Left kidney (tissue), 2 donors: ENCODE results near the gene MYO1C. TPM values are rescaled to one million over a fixed set of nuclear protein-coding genes. Genes with fewer than 3 reads are reported as not detected.
"Not testable (repeated sequence)": the region's sequence is repeated elsewhere in the genome, so short reads cannot be mapped to it uniquely, and the experiment has no call there.

ENCODE experiments used
- DNase-seq: peaks from one replicate; pipeline ENCODE4 v3.0.0-alpha.2; 2013
- polyA plus RNA-seq: library from polyadenylated mRNA; unstranded; fragments of 120-200 nt; gene quantifications from one replicate; pipeline ENCODE4 v1.2.1, GENCODE V29; 2013; ENCODE audit not compliant: insufficient read length

MYO1C gene
- polyA plus RNA-seq, 1 donor, result 61.1 TPM

DNA sequence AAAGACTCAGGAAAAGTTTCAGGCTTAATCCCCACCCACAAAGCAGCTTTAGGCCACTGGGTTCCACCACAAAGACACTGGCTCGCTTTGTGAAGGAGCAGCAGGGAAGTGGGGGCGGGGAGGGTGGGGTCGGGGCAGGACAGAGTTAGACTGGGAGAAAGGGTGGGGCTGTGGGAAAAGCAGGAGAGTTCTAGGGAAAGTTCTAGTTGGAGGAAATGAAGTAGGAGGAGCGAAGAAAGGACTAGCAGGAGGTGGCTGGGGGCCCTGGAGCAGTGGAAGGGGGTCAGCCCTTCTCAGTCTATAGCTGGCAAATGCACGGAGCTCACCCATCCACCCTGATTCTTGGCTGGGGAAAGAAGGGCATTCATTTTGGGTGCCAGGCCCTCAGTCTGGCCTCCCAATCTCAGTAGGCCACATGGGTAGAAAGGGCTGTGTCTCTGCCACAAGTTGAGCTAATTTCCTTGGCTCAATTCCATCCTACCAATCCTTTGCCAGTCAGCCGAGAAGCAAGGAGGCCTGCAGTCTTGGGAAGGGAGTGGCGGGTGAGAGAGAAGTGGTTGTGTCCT, 19.4 kb upstream of the MYO1C start:
- no peak for DNase-seq

DNA sequence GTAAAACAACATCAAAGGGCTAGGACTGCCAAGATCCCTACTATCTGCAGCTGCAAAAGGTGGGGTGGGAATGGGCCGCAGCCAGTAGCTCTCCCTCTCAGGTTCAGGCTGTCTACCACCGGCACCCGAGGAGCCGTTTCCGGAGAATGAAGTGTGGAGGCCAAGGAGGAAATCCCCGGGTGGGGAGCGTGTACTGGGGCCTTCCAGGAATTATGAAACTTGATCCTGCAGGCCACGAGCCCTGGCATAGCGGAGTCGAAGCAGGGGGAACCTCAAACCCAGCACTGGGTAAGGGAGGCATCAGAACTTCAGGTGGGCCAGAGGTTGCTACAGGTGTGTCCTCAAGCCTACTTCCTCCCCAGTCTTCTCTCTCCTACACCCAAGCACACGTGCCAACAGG, 18.8 kb upstream of the MYO1C start:
- no peak for DNase-seq

DNA sequence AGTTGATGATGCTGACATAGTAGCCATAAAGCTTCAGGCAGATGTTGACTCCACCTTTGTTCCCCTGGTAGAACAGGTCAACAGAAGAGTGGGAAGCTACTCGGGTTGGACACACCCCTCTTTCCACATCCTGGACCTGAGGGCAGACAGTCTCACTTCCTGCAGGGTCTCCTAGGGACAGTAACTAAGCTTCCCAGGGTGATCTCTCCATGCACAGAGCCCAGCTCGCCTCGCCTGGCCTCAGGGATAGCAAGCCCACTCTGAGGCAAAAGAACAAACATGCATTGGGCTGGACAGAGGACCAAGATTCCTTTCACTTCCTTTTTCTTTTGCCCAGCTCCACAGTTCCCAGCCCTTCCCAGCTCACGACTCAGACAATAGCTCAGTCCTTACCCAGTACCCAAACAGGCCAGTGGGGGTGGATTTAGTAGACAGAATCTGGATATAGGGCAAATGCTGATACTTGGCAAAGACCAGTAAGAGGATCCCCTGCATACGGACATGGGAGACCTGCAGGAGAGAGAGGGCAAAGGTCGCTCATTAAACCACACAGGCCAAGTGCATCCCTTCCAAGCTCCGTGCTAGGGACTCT, 16.9 kb upstream of the MYO1C start:
- DNase-seq, result no peak

DNA sequence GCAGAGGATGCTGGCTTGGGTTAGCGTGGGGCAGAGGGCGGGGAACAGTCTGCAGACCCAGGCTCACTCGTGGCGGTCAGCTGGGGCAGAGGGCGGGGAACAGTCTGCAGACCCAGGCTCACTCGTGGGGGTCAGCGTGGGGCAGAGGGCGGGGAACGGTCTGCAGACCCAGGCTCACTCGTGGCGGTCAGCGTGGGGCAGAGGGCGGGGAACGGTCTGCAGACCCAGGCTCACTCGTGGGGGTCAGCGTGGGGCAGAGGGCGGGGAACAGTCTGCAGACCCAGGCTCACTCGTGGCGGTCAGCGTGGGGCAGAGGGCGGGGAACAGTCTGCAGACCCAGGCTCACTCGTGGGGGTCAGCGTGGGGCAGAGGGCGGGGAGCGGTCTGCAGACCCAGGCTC, 16.2 kb upstream of the MYO1C start:
- not testable (repeated sequence) for DNase-seq

DNA sequence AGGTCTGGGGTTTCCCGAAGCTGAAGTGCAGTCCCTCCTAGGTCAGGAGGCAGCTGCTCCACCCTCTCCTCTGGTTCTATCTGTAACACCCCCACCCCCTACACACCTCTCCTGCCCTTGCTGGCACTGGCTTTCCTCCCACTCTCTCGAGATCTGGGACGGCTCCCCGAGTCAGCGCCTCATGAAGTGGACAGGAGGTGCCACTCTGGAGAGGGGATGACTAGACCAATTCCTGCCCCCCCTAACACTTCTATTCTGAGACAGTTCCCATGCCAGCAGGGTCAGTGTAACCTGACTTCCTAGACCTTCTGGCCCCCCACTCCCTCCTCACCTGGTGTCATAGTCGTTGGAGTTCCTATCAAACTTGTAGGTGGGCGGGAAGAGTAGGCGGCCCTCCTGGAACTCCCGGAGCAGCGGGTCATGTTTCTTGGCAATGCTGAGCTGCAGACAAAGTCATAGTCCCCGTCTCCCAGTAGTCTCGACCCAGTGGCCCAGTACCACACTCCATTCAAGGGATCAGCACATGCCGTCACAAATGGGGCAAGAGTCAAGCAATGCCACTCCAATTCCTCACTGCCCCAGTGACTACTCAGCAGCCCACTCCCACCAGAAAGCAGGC, 14.3 kb upstream of the MYO1C start:
- DNase-seq, result no peak

DNA sequence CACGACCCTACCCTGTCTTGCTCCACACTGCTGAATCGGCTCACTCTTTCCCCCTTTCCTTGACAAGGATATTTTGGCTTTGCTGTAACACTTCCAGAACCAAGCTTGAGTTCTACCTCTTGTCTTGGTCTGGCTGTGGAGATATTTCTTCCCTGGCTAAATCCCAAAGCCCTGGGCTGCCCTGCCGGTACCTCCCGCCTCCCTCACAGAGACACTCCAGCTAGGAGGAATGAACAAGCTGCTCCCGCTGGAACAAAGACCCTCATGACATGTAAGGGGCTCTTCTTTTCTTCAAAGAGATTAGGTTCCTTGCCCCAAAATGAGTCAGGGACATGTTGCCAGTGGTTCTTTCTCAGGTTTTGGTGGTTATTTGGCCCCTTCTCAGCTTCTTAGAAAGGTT, 13.1 kb upstream of the MYO1C start:
- DNase-seq, result no peak

DNA sequence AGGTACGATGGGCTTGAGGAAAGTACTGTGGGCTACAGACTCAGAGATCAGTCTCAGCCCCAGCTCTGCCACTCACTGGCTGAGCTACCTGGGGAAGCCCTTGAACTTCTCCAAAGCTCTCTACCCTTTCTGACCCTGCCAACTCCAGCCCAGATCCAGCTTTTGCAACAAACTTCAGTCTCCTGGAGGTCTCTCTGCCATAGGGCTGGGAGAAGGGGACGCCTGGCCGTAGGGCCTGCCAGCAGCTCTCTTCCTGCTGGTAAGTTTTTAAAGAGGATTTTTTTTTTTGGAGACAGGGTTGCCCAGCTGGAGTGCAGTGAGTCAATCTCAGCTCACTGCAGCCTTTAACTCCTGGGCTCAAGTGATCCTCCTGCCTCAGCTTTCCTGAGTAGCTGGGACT, 12.4 kb upstream of the MYO1C start:
- DNase-seq, result no peak

DNA sequence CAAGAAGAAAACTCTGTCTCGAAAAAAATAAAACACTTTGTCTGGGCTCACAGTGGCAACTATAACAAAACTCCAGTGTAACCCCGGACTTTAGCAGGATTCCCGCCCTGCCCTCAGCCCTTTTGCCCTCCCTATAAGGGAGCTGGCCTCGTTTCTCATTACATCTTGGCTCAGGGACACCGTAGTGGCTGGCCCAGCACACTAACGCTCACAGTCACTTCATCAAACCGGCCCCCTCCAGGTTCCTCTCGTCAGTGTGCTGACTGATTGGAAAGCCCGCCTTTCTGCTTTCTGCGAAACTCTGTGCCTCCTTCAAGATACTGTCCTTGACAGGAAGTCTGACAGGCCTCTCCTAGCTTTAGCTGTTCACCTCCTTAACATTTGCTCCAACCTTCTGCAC, 11.2 kb upstream of the MYO1C start:
- no peak for DNase-seq

DNA sequence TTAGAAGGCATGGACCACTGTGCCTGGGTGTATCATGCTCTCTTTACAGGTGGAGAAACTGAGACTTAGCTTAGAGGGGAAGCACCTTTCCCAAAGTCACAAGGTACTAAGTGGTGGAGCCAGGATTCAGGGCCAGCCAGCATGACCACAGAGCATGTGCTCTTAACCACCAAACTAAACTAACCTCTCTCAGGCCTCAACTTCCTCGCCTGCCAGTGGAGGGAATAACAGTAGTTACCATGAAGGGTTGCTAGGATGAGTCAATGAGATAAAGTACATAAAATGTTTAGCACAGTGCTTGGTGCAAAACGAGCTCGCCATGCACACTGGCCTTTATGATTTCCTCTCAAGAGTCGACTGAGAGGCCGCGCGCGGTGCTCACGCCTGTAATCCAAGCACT, 6.4 kb upstream of the MYO1C start:
- no peak for DNase-seq

DNA sequence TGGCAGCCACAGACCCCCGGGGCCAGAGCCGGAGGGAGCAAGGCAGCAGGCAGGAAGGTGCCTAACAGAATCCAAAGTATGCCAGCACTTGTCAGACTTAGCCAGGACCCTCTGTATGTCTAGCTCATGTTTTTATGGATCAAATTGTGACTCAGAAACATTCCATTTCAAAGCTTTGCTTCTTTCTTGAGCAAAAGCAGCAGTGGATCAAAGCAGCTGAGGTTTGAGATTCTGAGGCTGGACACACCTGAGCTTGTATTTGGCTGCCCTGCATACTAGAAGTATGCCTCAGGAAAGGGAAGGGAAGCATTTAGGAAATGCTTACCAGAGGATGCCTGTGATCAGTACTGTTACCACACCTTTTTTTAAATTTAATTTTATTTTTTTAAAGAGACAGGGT, 5.7 kb upstream of the MYO1C start:
- DNase-seq, result no peak

DNA sequence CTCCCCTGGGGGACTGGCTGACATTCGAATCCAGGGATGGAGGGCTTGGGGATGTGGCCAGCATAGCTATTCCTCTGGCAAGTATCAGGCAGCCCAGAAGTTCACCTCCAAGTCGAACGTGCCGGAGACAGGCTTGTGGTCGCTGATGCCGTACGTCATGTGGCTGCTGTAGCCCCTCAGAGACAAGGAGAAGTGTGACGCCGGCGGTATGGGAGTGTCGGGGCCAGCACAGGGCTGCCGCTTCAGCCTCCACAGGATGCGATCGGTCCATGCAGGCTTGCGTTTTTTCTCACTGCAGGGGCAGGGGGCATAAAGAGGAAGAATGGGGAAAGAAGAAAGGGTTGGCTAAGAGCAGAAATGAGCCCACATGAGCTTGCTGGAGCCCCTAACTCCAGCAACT, 5.3 kb upstream of the MYO1C start:
- DNase-seq, result no peak

DNA sequence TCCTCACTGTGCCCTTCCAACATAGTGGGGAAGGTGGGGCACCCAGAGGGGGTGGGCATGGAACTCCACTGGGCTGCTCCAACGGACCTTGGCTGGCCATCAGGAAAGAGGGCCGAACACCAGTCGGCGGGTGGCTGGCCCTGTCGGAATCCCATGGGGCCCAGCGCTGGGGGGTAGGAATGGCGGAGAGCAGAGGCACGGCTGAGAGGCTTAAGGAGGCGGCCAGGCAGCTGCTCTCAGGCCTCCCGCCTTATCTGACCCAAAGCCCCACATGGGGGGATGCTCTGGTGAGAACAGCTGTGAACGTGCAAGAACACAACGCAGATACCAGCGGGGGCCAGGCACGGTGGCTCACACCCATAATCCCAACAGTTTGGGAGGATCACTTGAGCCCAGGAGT, 4.4 kb upstream of the MYO1C start:
- DNase-seq, result no peak

DNA sequence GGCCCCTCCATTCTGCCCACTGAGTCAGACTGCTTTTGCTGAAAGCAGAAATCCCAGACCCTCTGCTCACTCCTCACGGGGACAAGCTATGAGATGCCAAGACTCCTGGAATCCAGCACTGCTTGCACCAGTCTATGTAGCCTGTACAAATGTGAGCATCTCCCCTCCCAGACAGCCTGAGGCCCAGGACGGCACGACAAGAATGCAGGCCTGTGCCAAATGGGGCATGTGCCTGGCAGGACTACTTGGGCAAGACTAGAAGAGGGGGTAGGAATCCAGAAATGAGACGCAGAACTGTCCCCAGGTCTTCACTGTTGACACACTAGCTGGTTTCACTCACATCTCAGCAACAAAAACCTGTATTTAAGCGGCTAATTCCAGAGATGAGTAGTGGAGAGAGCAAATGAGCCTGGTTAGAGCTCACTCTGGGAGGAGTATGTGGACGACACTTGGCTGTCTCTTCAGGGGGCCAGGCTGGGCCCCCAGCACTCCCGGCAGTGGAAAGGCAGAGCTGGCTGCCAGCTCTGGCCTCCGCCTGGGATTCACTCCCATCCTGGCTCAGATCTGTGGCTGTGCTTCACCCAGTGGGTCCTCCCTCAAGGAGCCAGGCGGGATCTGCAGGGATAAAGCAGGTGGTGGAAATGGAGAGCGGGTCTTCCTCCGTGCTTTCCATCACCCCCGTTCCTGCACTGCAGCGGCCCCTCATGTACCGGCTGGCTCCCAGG, 2.9 kb upstream of the MYO1C start:
- no peak for DNase-seq

DNA sequence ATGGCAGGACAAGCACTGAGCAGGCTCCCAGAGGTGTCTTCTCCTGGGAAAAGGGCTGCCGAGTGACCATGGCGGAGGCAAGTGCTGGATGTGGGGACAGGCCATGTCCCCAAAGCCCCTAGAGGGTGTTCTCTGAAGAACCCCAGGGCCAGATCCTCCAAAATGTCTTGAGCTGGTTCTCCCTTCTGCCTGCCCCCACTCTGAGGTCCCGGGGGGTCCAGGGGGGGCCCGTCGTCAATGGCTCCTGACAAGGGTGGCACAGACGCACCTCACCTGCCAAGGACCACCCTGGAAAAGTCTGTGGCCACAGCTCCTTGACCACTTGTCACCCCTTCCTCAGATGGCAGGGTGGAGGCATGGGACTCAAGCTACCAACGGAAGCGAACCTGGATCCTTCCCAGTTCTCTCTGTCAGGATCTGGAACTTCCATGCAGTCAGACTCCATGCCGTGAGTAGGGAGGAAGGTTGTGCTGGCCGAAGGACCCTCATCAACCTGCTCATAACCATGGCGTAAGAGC, 2.3 kb upstream of the MYO1C start:
- no peak for DNase-seq

DNA sequence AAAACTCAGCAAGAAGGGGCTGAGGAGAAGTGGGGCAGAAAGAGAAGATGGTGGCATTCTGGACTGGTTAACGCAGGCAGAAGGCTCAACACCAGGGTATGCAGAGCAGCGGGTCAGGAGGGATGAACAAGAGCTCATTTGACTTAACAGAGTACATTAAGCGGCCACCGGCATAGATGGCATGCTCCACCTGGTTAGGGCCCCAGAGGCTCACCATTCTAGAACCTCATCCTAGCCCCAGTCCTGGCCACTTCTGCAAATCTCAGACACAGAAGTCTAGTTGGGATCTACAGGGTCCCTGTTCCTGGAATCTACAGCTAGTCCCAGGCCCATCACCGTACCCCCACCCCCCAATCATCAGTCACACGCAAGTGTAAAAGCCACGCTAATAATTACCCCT, 1.7 kb upstream of the MYO1C start:
- no peak for DNase-seq

DNA sequence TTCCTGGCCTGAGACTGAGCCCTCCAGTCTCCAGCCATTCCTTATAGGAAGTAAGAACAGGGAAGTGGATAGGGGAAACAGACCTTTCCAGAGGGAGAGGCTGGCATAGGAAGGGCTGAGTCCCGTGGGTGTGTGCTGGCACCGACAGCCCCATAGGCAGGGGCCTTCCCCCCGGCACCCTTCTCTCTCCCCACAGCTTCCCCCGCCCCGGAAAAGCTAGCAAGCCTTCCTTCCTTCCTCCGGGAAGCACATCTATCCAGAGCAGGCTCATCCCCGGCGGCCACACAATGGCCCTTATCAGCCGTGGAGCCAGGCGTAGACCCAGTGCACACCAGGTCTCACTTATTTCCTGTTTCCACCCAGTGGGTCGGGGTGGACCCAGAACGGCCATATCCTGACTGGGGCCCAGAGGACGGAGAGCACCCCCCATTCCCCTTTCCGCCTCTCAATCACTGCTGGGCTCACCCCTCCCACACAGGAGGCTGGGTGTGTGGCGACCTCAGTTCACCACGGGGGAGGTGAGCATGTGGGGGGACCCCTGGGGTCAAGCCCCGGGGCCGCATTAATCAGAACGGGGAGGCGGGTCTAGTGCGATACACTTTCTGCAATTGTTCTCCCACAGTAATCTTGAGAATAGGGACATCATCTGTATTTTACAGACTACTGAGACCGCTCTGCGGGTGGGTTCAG, 950 bp upstream of the MYO1C start:
- no peak for DNase-seq

DNA sequence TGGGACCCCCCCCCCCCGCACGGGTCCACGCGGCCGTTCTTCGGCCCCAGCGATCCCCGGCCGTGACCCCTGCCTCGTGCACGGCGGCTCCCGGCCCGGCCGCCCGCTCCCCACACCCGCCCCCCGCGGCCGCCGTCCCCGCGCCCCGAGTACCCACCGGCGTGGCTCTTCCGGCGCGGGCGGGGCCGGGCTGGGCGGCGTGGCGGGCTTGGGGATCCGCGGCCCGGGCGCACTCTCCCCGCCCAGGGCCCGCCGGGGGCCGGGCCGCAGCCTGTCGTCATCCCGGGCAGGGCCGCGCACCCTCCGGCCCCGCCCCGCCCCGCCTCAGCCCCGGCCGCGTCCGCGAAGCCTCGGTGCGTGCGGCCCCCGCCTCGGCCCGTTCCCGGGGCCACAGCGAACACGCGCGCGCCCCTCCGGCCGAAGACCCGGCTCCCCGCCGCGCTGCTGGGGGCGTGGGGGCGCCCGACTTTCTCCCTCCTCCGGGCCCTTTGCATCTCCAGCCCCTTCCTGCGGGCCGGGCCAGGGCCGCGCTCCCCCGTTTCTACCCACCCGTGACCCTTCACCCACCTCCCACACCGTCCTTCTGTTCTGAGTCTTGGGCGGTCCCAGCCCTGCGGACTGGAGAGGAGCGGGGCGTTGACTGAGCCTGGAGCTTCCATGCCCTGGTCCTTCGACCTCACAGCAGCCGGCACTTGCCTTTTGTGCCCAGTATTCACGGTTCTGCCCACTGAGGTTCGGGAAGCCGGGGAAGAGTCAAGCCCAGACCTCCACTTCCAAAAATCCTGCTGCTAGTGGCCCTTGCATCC, 840 bp downstream of the MYO1C start:
- no peak for DNase-seq

DNA sequence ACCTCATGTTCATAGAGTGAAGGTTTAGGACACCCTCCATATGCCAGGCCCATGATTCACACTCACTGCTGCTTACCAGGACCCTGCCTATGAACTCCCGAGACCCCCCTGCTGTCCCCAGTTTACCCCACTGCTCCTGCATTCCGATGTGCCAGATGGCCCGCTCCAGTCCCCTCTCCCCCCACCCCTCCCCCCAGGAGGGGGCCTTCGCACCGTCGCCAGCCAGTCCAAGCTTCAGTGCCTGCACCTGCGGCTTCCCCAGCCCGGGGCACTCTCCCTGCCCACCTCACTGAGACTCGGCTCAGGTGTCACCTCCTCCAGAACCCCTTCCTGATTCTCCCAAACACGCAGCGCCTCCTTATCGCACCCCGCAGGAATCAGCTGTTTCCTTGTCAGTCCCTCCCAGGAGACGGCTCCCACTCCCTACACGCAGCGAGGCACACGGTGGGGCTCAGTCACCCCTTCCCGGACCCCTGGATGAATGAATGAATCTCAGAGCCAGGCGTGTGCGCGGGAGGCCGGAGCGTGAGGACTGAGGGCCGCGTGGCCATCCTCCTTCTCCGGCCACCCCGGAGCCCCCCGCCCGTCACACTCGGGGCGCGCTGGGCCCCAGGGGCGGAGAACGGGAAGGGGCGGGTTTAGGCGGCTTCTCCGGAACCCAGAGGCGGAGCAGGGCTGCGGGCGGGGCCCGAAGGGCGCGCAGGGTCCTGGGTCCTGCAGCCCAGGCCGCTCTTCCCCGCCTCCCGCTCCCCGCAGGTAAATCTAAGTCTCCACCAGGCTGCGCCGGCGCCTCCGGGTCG, 1.6 kb downstream of the MYO1C start:
- DNase-seq, result no peak

DNA sequence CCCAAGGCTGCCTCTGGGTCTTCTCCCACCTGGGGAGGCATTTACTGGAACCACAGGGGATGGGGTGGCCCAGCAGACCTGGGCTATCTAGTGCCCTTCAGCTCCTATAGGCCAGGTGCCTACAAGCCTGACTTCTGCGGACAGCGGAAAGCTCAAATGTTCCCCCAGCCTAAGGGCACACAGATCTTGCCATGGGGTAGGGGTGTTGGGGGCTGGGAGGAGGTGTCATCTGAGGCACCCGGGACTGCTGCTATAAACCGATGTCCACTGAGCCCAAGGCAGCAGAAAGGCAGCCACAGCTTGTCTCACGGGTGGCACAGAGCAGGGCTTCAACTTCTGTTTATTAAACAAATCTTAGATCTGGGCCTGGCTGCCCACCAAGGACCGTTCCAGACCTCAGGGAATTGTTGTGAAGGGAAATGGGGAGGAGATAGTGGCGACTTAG, 3.6 kb downstream of the MYO1C start:
- no peak for DNase-seq

DNA sequence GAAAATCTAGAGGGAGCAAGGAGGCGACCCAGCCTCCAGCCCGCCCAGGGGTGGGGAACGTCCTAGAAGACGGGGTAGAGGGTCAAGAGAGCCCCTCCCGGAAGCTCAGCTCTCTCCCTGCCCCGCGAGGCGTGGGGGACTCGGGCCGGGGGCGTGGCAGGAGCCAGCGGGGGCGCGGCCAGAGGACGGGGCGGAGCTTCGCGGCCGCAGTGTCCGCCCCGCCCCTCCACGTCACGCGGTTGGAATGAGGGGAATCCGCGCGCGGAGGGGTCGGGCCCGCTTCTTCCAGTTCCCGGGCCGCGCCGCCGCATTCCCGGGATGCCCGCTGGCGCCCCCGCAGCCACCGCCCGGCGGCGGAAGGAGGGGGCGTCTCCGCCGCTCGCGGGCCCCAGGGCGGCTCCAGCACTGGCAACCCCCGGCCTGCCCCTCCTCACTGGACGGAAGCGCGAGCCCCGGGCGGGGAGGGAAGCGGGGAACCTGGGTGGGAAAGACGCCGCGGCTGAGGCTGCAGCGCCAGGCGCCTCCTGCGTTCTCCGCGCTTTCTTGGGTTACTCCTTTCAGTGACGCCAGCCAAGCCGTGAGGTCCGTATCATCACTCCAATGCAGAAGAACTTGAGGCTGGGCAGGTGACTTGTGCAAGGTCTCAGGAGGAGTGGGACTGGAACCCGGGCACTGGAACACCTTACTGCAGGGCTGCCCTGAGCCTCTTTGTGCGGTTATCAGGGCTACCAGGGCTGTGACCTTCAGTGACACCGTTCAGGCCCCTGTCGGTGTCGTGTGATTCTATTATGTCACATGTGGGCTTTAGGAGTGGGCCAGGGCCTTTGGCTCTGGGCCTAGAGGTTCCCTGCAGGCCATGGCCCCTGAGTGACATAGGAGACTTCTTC, 4.3 kb downstream of the MYO1C start:
- DNase-seq, result peak; percentile 87
